ENCODE results near the gene EIF3L.

Gene EIF3L

GRCh38 chr22:37855462-37855861 is 6.2 kb downstream of the EIF3L start:
- DNase-seq: no peak

GRCh38 chr22:37860796-37861421 is 11.7 kb downstream of the EIF3L start:
- no peak for DNase-seq

GRCh38 chr22:37862570-37863325 is 13.5 kb downstream of the EIF3L start:
- DNase-seq: no peak

GRCh38 chr22:37865510-37865909 is 16.3 kb downstream of the EIF3L start:
- DNase-seq: no peak

GRCh38 chr22:37870273-37870672 is 21.1 kb downstream of the EIF3L start:
- no peak for DNase-seq

GRCh38 chr22:37880668-37881440 is 31.6 kb downstream of the EIF3L start:
- no peak for DNase-seq

GRCh38 chr22:37884420-37884819 is 35.2 kb downstream of the EIF3L start:
- no peak for DNase-seq

- no peak for DNase-seq
Measured at GRCh38 chr22:37887584-37888378, 38.6 kb downstream of the EIF3L start.

- DNase-seq: no peak
Measured at GRCh38 chr22:37891926-37892325, 42.7 kb downstream of the EIF3L start.

- DNase-seq: no peak
Measured at GRCh38 chr22:37892566-37893335, 43.5 kb downstream of the EIF3L start.

- DNase-seq: no peak
Measured at GRCh38 chr22:37893583-37893983, 44.4 kb downstream of the EIF3L start.

GRCh38 chr22:37894939-37895670 is 45.9 kb downstream of the EIF3L start:
- no peak for DNase-seq

GRCh38 chr22:37896181-37896592 is 47.0 kb downstream of the EIF3L start:
- no peak for DNase-seq

- DNase-seq: no peak
Measured at GRCh38 chr22:37896939-37897338, 47.7 kb downstream of the EIF3L start.

GRCh38 chr22:37897807-37898206 is 48.6 kb downstream of the EIF3L start:
- no peak for DNase-seq

- no peak for DNase-seq
Measured at GRCh38 chr22:37898441-37899181, 49.4 kb downstream of the EIF3L start.

- no peak for DNase-seq
Measured at GRCh38 chr22:37904572-37905533, 55.6 kb downstream of the EIF3L start.

GRCh38 chr22:37905534-37906363 is 56.5 kb downstream of the EIF3L start, which contains the start of gene MICALL1:
TSS of gene MICALL1 (plus strand) at chr22:37906297. CDS start at chr22:37906423, 126 bp downstream.
- DNase-seq: no peak

Data from NCI-H187 treated with DMSO at 0.1 percent for 48 hours (cell line).